H1 (cell line): Measurements from ENCODE around the gene CEACAM5. TPM values are rescaled to one million over a fixed set of nuclear protein-coding genes. Genes with fewer than 3 reads are reported as not detected.

ENCODE experiments used
- CTCF ChIA-PET: fragments of 300-600 bp; sonication (Branson Sonifier 250); formaldehyde crosslinking; loops from one replicate; lab custom pipeline; 2021; ENCODE audit not compliant: partially characterized antibody; lab: Charles Lee
- POLR2A ChIA-PET: fragments of 300-600 bp; sonication (Branson Sonifier 250); formaldehyde crosslinking; loops from one replicate; lab custom pipeline; 2021; ENCODE audit warnings: inconsistent platforms; ENCODE audit not compliant: partially characterized antibody; lab: Charles Lee
- DNase-seq, 2 experiments: peaks; one replicate each; pipeline versions ENCODE4 v3.0.0 to v3.0.0-alpha.2; 2010 to 2022; ENCODE audit warnings: low spot score in 2 of 2, low read depth in 1 of 2, mixed read lengths in 1 of 2
- FAIRE-seq: peaks from 2 replicates; lab custom pipeline; 2011; peaks lifted over from hg19 to GRCh38; lab: Jason Lieb, UNC
- H2AFZ ChIP-seq: 2 replicates; pipeline ENCODE4 v1.8.1; 2012; ENCODE audit warnings: low read length, inconsistent platforms
- H2AK5ac ChIP-seq: 2 replicates; pipeline ENCODE4 v1.6.1; 2013; ENCODE audit warnings: low read depth, low read length
- H2BK120ac ChIP-seq: replicated peaks from 2 replicates; pipeline ENCODE3; 2013; ENCODE audit warnings: low read depth, low read length, inconsistent platforms
- H2BK12ac ChIP-seq: 2 replicates; pipeline ENCODE4 v1.6.1; 2013; ENCODE audit warnings: low read depth, low read length
- H2BK15ac ChIP-seq: 2 replicates; pipeline ENCODE4 v1.6.1; 2013; ENCODE audit warnings: low read length
- H2BK20ac ChIP-seq: 2 replicates; pipeline ENCODE4 v1.6.1; 2013; ENCODE audit warnings: low read length
- H2BK5ac ChIP-seq: 2 replicates; pipeline ENCODE4 v1.6.1; 2013; ENCODE audit warnings: low read depth, low read length
- H3K14ac ChIP-seq: 2 replicates; pipeline ENCODE4 v1.6.1; 2013; ENCODE audit warnings: inconsistent platforms; ENCODE audit not compliant: insufficient read length
- H3K18ac ChIP-seq: 2 replicates; pipeline ENCODE4 v1.6.1; 2013; ENCODE audit warnings: low read length; ENCODE audit errors: extremely low read depth
- H3K23ac ChIP-seq: 2 replicates; pipeline ENCODE4 v1.6.1; 2013; ENCODE audit warnings: inconsistent platforms; ENCODE audit not compliant: insufficient read length
- H3K23me2 ChIP-seq: 2 replicates; pipeline ENCODE4 v1.6.1; 2013; ENCODE audit warnings: low read depth, low read length
- H3K27ac ChIP-seq: 2 replicates; pipeline ENCODE4 v1.6.1; 2011; ENCODE audit warnings: low read depth, low read length, inconsistent platforms
- H3K27me3 ChIP-seq, 4 experiments: replicated peaks in 1 of 4; 1 replicate in 1 of 4; 2 replicates in 3 of 4; pipeline versions ENCODE4 v1.6.1 to v1.8.1; 2011 to 2013; ENCODE audit warnings: low read length in 3 of 4, mild to moderate bottlenecking in 3 of 4, inconsistent platforms in 2 of 4, mixed read lengths in 2 of 4, moderate library complexity in 1 of 4; ENCODE audit not compliant: control insufficient read depth in 3 of 4, insufficient read depth in 3 of 4; ENCODE audit errors: extremely low read depth in 1 of 4
- H3K36me3 ChIP-seq, 4 experiments: 2 replicates each; pipeline versions ENCODE4 v1.6.1 to v1.8.1; 2011 to 2013; ENCODE audit warnings: mild to moderate bottlenecking in 4 of 4, low read length in 3 of 4, moderate library complexity in 2 of 4, control low read depth in 1 of 4, inconsistent platforms in 1 of 4; ENCODE audit not compliant: insufficient read depth in 4 of 4, control insufficient read depth in 2 of 4
- H3K4ac ChIP-seq: replicated peaks from 2 replicates; pipeline ENCODE3; 2013; ENCODE audit warnings: low read length, low read depth, mixed read lengths, inconsistent platforms; ENCODE audit not compliant: insufficient read length
- H3K4me1 ChIP-seq, 4 experiments: replicated peaks in 1 of 4; 1 replicate in 1 of 4; 2 replicates in 3 of 4; pipeline versions ENCODE4 v1.6.1 to v1.8.1; 2011 to 2013; ENCODE audit warnings: low read length in 3 of 4, inconsistent platforms in 2 of 4, mixed read lengths in 1 of 4; ENCODE audit not compliant: insufficient read depth in 4 of 4, control insufficient read depth in 3 of 4
- H3K4me2 ChIP-seq, 2 experiments: 2 replicates each; pipeline versions ENCODE4 v1.6.1 to v1.8.1; 2011 to 2013; ENCODE audit warnings: low read depth in 2 of 2, low read length in 2 of 2, control low read depth in 1 of 2, inconsistent platforms in 1 of 2, mild to moderate bottlenecking in 1 of 2; ENCODE audit not compliant: insufficient read depth in 1 of 2
- H3K4me3 ChIP-seq, 4 experiments: fragments of 200-600, 300-600 bp in 1 of 4; sonication (generic), shearing (Covaris generic), sonication (Bioruptor Twin) in 1 of 4; 2 replicates each; pipeline versions ENCODE4 v1.5.1 to v1.8.1; 2011 to 2016; ENCODE audit warnings: low read length in 4 of 4, low read depth in 3 of 4, control low read depth in 2 of 4, inconsistent platforms in 2 of 4, mild to moderate bottlenecking in 2 of 4, mixed read lengths in 1 of 4, moderate library complexity in 1 of 4; ENCODE audit not compliant: insufficient read depth in 2 of 4; ENCODE audit errors: extremely low read depth in 1 of 4
- H3K56ac ChIP-seq: replicated peaks from 2 replicates; pipeline ENCODE3; 2013; ENCODE audit warnings: low read depth, mild to moderate bottlenecking, mixed read lengths, low read length, inconsistent platforms; ENCODE audit not compliant: insufficient read length
- H3K79me1 ChIP-seq: 2 replicates; pipeline ENCODE4 v1.6.1; 2013; ENCODE audit warnings: low read depth, low read length, control low read depth
- H3K79me2 ChIP-seq, 2 experiments: 2 replicates each; pipeline versions ENCODE4 v1.6.1 to v1.8.1; 2012 to 2013; ENCODE audit warnings: low read length in 2 of 2, mild to moderate bottlenecking in 2 of 2, inconsistent platforms in 1 of 2; ENCODE audit not compliant: insufficient read depth in 2 of 2, control insufficient read depth in 1 of 2
- H3K9ac ChIP-seq, 4 experiments: replicated peaks in 1 of 4; 1 replicate in 1 of 4; 2 replicates in 3 of 4; pipeline versions ENCODE4 v1.6.1 to v1.8.1; 2011 to 2013; ENCODE audit warnings: low read depth in 3 of 4, low read length in 3 of 4, control low read depth in 2 of 4, mild to moderate bottlenecking in 2 of 4, moderate library complexity in 2 of 4, inconsistent platforms in 1 of 4; ENCODE audit errors: extremely low read depth in 1 of 4
- H3K9me3 ChIP-seq, 2 experiments: 2 replicates each; pipeline versions ENCODE4 v1.6.1 to v1.8.1; 2012 to 2013; ENCODE audit warnings: mild to moderate bottlenecking in 2 of 2, moderate library complexity in 2 of 2, control low read depth in 1 of 2, inconsistent platforms in 1 of 2, low read depth in 1 of 2, low read length in 1 of 2, mixed read lengths in 1 of 2; ENCODE audit not compliant: insufficient read depth in 2 of 2
- H4K20me1 ChIP-seq, 2 experiments: replicated peaks in 1 of 2; 2 replicates each; pipeline versions ENCODE3 to v1.8.1; 2011 to 2013; ENCODE audit warnings: inconsistent platforms in 2 of 2, low read length in 2 of 2, mild to moderate bottlenecking in 1 of 2; ENCODE audit not compliant: insufficient read depth in 2 of 2, control insufficient read depth in 1 of 2
- H4K5ac ChIP-seq: 2 replicates; pipeline ENCODE4 v1.6.1; 2013; ENCODE audit warnings: low read length, low read depth, mixed read lengths, inconsistent platforms; ENCODE audit not compliant: insufficient read length
- H4K8ac ChIP-seq: 2 replicates; pipeline ENCODE4 v1.8.0; 2013; ENCODE audit warnings: mild to moderate bottlenecking, moderate library complexity, low read length, inconsistent platforms; ENCODE audit not compliant: insufficient read depth; ENCODE audit errors: extremely low read depth
- H4K91ac ChIP-seq: replicated peaks from 2 replicates; pipeline ENCODE3; 2013; ENCODE audit warnings: low read length, mixed read lengths, inconsistent platforms; ENCODE audit not compliant: insufficient read length
- BRCA1 ChIP-seq: IDR thresholded peaks from 2 replicates; pipeline ENCODE4 v1.6.1; 2012; ENCODE audit warnings: low read depth, low read length, improper control_type of control experiment
- EGR1 ChIP-seq: IDR thresholded peaks from 2 replicates; pipeline ENCODE4 v1.6.1; 2011; ENCODE audit warnings: low read depth, low read length, borderline replicate concordance
- HDAC6 ChIP-seq: IDR thresholded peaks from one replicate; pipeline ENCODE4 v1.7.1; 2012; ENCODE audit warnings: low read depth, mild to moderate bottlenecking, inconsistent platforms, low read length, moderate library complexity
- SIN3A ChIP-seq, 2 experiments: IDR thresholded peaks in 1 of 2; conservative IDR thresholded peaks in 1 of 2; 2 replicates each; pipeline ENCODE4 v1.6.1; 2011 to 2012; ENCODE audit warnings: low read length in 2 of 2, improper control_type of control experiment in 1 of 2, low read depth in 1 of 2, mild to moderate bottlenecking in 1 of 2
- TAF1 ChIP-seq: IDR thresholded peaks from 2 replicates; pipeline ENCODE4 v1.6.1; 2011; ENCODE audit warnings: mild to moderate bottlenecking, low read depth, low read length
- TAF7 ChIP-seq: optimal IDR thresholded peaks from 2 replicates; pipeline ENCODE3; 2011; ENCODE audit warnings: low read depth, mild to moderate bottlenecking, inconsistent platforms, low read length, moderate library complexity, borderline replicate concordance
- WGBS, 2 experiments: shearing (Covaris generic) in 1 of 2; methylation state at CpG; one replicate each; pipeline versions ENCODE4 v1.1.6 to v1.1.7; 2013 to 2015; ENCODE audit warnings: low lambda C conversion rate in 2 of 2, mixed read lengths in 2 of 2, inconsistent platforms in 1 of 2, low coverage in 1 of 2, missing lambda C conversion rate in 1 of 2; ENCODE audit not compliant: insufficient replicate concordance in 2 of 2, insufficient coverage in 1 of 2, insufficient read length in 1 of 2; ENCODE audit errors: extremely low coverage in 1 of 2, missing lambda C conversion rate in 1 of 2; 5-methylcytosine and 5-hydroxymethylcytosine counted together
- polyA plus RNA-seq, 7 experiments: library from polyadenylated mRNA; depleted of rRNA in 3 of 7; stranded (reverse) in 5 of 7; unstranded in 2 of 7; fragments of >200 nt in 5 of 7; fragments of 200-250 nt in 2 of 7; gene quantifications; 1 replicate in 5 of 7; 2 replicates in 1 of 7; 4 replicates in 1 of 7; pipeline versions ENCODE4 v1.2.1 to v1.2.3, GENCODE V29; 2011 to 2013; ENCODE audit warnings: missing spikeins in 2 of 7, mixed read lengths in 2 of 7
- total RNA-seq: library from RNA; stranded (reverse); fragmentation: NEBNext Ultra II Directional; extraction: Animal tissue kit (Norgen Biotek cat#: 25700); gene quantifications from 2 replicates; pipeline ENCODE4 v1.2.1, GENCODE V29; 2021

Gene CEACAM5
- total and polyA plus RNA-seq, 2 of the 8 experiments (the other 6 are each of a cell fraction or from before 2014, with no cell fraction given), result not detected

- no peak overlapping the region for H4K5ac ChIP-seq
- no peak overlapping the region for H4K8ac ChIP-seq
- no peak for FAIRE-seq
- H4K20me1 ChIP-seq, result no peaks in the 10 kb centered on the region
- WGBS, 2 experiments, result 74% methylated on average over 6 of the region's 6 CpGs; no CpG with 5 or more reads in 1 of the 2 experiments
- H3K27me3 ChIP-seq, result peaks cover 0 to 1% (median 0%) of the 10 kb centered on the region in 4 experiments; a peak in 1 of 7 replicates
- TF ChIP-seq SIN3A (conservative IDR thresholded peaks at IDR 0.05 in 1 of 2, IDR thresholded peaks at IDR 0.05 in 1 of 2; ENCODE audit: low read depth in 1 of 2, low read length in 2 of 2) (no peak), EGR1 (no peak), BRCA1 (no peak), HDAC6 (no peak), TAF7 (no peak), TAF1 (no peak)
- no peak overlapping the region for H3K27ac ChIP-seq
- H3K23me2 ChIP-seq, result 0 out of 2 replicates have a peak, but pooled peaks cover 2% of the 10 kb centered on the region
- no peak overlapping the region for H4K91ac ChIP-seq
- H2BK120ac ChIP-seq, result no peak overlapping the region
- H3K4me2 ChIP-seq, result no peak overlapping the region
- no peak for DNase-seq
- CTCF ChIA-PET, result interaction anchor here (1.0 to 2.0 kb wide), 3 partner anchors 10 to 177 kb away, joined by 4 to 9 read pairs (median 5); no protein-coding TSS in a partner anchor
- H3K79me1 ChIP-seq, result no peaks in the 10 kb centered on the region
- H2BK20ac ChIP-seq, result no peak overlapping the region
- H3K36me3 ChIP-seq, result no peaks in the 10 kb centered on the region
- no peak overlapping the region for H3K4me3 ChIP-seq
- H2AFZ ChIP-seq, result no peak overlapping the region
- H2BK12ac ChIP-seq, result no peak overlapping the region
- no peaks in the 10 kb centered on the region; a peak in 1 of 7 replicates for H3K4me1 ChIP-seq
- H3K14ac ChIP-seq, result no peak overlapping the region
- H3K9me3 ChIP-seq, result peaks cover 61 to 64% of the 10 kb centered on the region in 2 experiments
- H3K23ac ChIP-seq, result no peak overlapping the region
- POLR2A ChIA-PET, result no interaction called here
- H3K4ac ChIP-seq, result no peak overlapping the region
- H3K18ac ChIP-seq, result no peak overlapping the region
- H3K79me2 ChIP-seq, result no peaks in the 10 kb centered on the region
- no peak overlapping the region for H3K56ac ChIP-seq
- no peak overlapping the region for H2BK15ac ChIP-seq
- H2AK5ac ChIP-seq, result no peak overlapping the region
- no peak overlapping the region for H3K9ac ChIP-seq
- H2BK5ac ChIP-seq, result no peak overlapping the region
These were observed 66.1 kb downstream of the CEACAM5 start for GRCh38 chr19:41774515-41774980.
